CD4-positive, CD25-positive, alpha-beta regulatory T cell (primary cell): ENCODE data around the gene DLG5. TPM values are rescaled to one million over a fixed set of nuclear protein-coding genes. Genes with fewer than 3 reads are reported as not detected.
A peak's percentile ranks its signal among the peaks of the same experiment; 100 is the strongest.
"Not testable (repeated sequence)": the region's sequence is repeated elsewhere in the genome, so short reads cannot be mapped to it uniquely, and the experiment has no call there.

ENCODE experiments used
- ATAC-seq, 2 donors: fragments of 150-1000 bp; cut with Tn5 transposase; one replicate each; pipeline ENCODE4 v1.10.0; 2021; ENCODE audit warnings: low read depth in 2 of 2, moderate number of reproducible peaks in 2 of 2, moderate library complexity in 1 of 2
- DNase-seq, 3 donors: peaks; one replicate each; pipeline versions ENCODE4 v3.0.0 to v3.0.0-alpha.2; 2012 to 2022; ENCODE audit warnings: mixed read lengths in 1 of 3
- H3K27ac ChIP-seq: one replicate; pipeline ENCODE4 v1.7.0; 2013; ENCODE audit warnings: mild to moderate bottlenecking, low read length; ENCODE audit not compliant: insufficient read depth, poor library complexity, severe bottlenecking
- H3K27me3 ChIP-seq: one replicate; pipeline ENCODE4 v1.7.0; 2013; ENCODE audit warnings: low read length; ENCODE audit not compliant: control insufficient read depth, insufficient read depth
- H3K36me3 ChIP-seq: one replicate; pipeline ENCODE4 v1.7.0; 2013; ENCODE audit warnings: mild to moderate bottlenecking, low read length, moderate library complexity; ENCODE audit not compliant: control insufficient read depth, insufficient read depth
- H3K4me1 ChIP-seq: 2 replicates; pipeline ENCODE4 v1.7.0; 2013; ENCODE audit warnings: mild to moderate bottlenecking, low read length; ENCODE audit not compliant: insufficient read depth, control insufficient read depth, poor library complexity, severe bottlenecking
- H3K4me3 ChIP-seq: one replicate; pipeline ENCODE4 v1.7.0; 2013; ENCODE audit warnings: low read depth, mild to moderate bottlenecking, low read length, moderate library complexity
- H3K9me3 ChIP-seq, 2 experiments: 1 replicate in 1 of 2; 2 replicates in 1 of 2; pipeline ENCODE4 v1.7.0; 2013; ENCODE audit warnings: low read length in 2 of 2, mild to moderate bottlenecking in 1 of 2, moderate library complexity in 1 of 2; ENCODE audit not compliant: control insufficient read depth in 2 of 2
- H3K27ac Mint-ChIP-seq, 3 donors: one replicate each; pipeline ENCODE4 v1.8.0; 2020 to 2022; ENCODE audit warnings: mild to moderate bottlenecking in 3 of 3, mixed read lengths in 3 of 3, moderate library complexity in 2 of 3
- H3K27me3 Mint-ChIP-seq: one replicate; pipeline ENCODE4 v1.8.0; 2022; ENCODE audit warnings: mild to moderate bottlenecking, mixed read lengths
- H3K36me3 Mint-ChIP-seq: one replicate; pipeline ENCODE4 v1.8.0; 2020; ENCODE audit warnings: mixed read lengths
- H3K4me1 Mint-ChIP-seq, 4 donors: one replicate each; pipeline ENCODE4 v1.8.0; 2020 to 2022; ENCODE audit warnings: mixed read lengths in 4 of 4, mild to moderate bottlenecking in 1 of 4
- H3K4me3 Mint-ChIP-seq, 4 donors: one replicate each; pipeline ENCODE4 v1.8.0; 2020 to 2022; ENCODE audit warnings: mild to moderate bottlenecking in 4 of 4, mixed read lengths in 4 of 4, moderate library complexity in 3 of 4
- H3K9me3 Mint-ChIP-seq, 7 donors: one replicate each; pipeline ENCODE4 v1.8.0; 2020 to 2022; ENCODE audit warnings: mixed read lengths in 7 of 7, mild to moderate bottlenecking in 3 of 7, moderate library complexity in 2 of 7
- polyA plus RNA-seq, 4 donors: library from polyadenylated mRNA; unstranded; fragments of 300-500 nt; fragmentation: Illumina TruSeq; gene quantifications; one replicate each; pipeline ENCODE4 v1.2.3, GENCODE V29; 2021
- total RNA-seq: library from RNA; stranded (reverse); gene quantifications from one replicate; pipeline ENCODE4 v1.2.3, GENCODE V29; 2022

DLG5 gene
- total and polyA plus RNA-seq, 5 donors from 2014 or later = 0.06 to 3.7 (median 0.14) TPM; not detected in 1

GRCh38 chr10:77770868-77771175 lies 155.7 kb downstream of the DLG5 start:
- no peak overlapping the region for H3K27ac ChIP-seq
- H3K4me1 ChIP-seq = no peaks in the 10 kb centered on the region
- Mint-ChIP-seq H3K4me1 (peaks cover 0 to 4% (median under 1%) of the 10 kb centered on the region in 4 donors), H3K4me3 (no peak overlapping the region), H3K27ac (no peak overlapping the region), H3K36me3 (no peaks in the 10 kb centered on the region), H3K27me3 (no peaks in the 10 kb centered on the region), H3K9me3 (peaks cover 0 to 4% (median 0%) of the 10 kb centered on the region in 7 donors)
- no peaks in the 10 kb centered on the region for H3K27me3 ChIP-seq
- ATAC-seq = no peak
- H3K36me3 ChIP-seq = no peaks in the 10 kb centered on the region
- peaks cover 0 to under 1% of the 10 kb centered on the region in 2 experiments for H3K9me3 ChIP-seq
- DNase-seq = no peak
- no peak overlapping the region for H3K4me3 ChIP-seq

GRCh38 chr10:77770081-77770867 lies 156.3 kb downstream of the DLG5 start:
- H3K4me1 ChIP-seq = no peaks in the 10 kb centered on the region
- ATAC-seq = no peak
- no peak overlapping the region for H3K4me3 ChIP-seq
- peaks cover 0 to 4% (median under 1%) of the 10 kb centered on the region in 4 donors for H3K4me1 Mint-ChIP-seq
- H3K36me3 Mint-ChIP-seq = no peaks in the 10 kb centered on the region
- H3K4me3 Mint-ChIP-seq = no peak overlapping the region
- DNase-seq = no peak
- H3K9me3 ChIP-seq = no peaks in the 10 kb centered on the region
- peaks cover 0 to 5% (median 0%) of the 10 kb centered on the region in 7 donors for H3K9me3 Mint-ChIP-seq
- H3K27ac ChIP-seq = no peak overlapping the region
- no peaks in the 10 kb centered on the region for H3K27me3 Mint-ChIP-seq
- no peak overlapping the region for H3K27ac Mint-ChIP-seq
- H3K36me3 ChIP-seq = no peaks in the 10 kb centered on the region
- H3K27me3 ChIP-seq = no peaks in the 10 kb centered on the region

GRCh38 chr10:77768039-77768438 lies 158.5 kb downstream of the DLG5 start:
- Histone ChIP-seq H3K27me3 (no peaks in the 10 kb centered on the region), H3K36me3 (no peaks in the 10 kb centered on the region), H3K9me3 (no peaks in the 10 kb centered on the region), H3K27ac (no peak overlapping the region), H3K4me3 (no peak overlapping the region), H3K4me1 (no peaks in the 10 kb centered on the region)
- ATAC-seq (no peak), DNase-seq (no peak)
- no peaks in the 10 kb centered on the region for H3K36me3 Mint-ChIP-seq
- no peak overlapping the region for H3K4me3 Mint-ChIP-seq
- H3K27me3 Mint-ChIP-seq = peaks cover 4% of the 10 kb centered on the region
- peaks cover 0 to 3% (median under 1%) of the 10 kb centered on the region in 4 donors for H3K4me1 Mint-ChIP-seq
- peaks cover 0 to 5% (median 0%) of the 10 kb centered on the region in 7 donors for H3K9me3 Mint-ChIP-seq
- H3K27ac Mint-ChIP-seq = no peak overlapping the region

- Mint-ChIP-seq H3K27me3 (peaks cover 4% of the 10 kb centered on the region), H3K36me3 (no peaks in the 10 kb centered on the region), H3K4me3 (no peak overlapping the region), H3K4me1 (no peaks in the 10 kb centered on the region), H3K27ac (no peak overlapping the region), H3K9me3 (peaks cover 0 to 3% (median 0%) of the 10 kb centered on the region in 7 donors)
- Histone ChIP-seq H3K4me3 (no peak overlapping the region), H3K4me1 (no peaks in the 10 kb centered on the region), H3K27ac (no peak overlapping the region), H3K27me3 (no peaks in the 10 kb centered on the region), H3K36me3 (no peaks in the 10 kb centered on the region), H3K9me3 (no peaks in the 10 kb centered on the region)
- DNase-seq = no peak
- ATAC-seq = no peak
These were observed 162.8 kb downstream of the DLG5 start for GRCh38 chr10:77763453-77764430.

- peaks cover 14% of the 10 kb centered on the region for H3K27me3 Mint-ChIP-seq
- H3K4me3 Mint-ChIP-seq, H3K36me3 Mint-ChIP-seq, H3K27ac Mint-ChIP-seq, H3K4me1 Mint-ChIP-seq, DNase-seq, H3K9me3 ChIP-seq, H3K36me3 ChIP-seq, H3K27me3 ChIP-seq, H3K27ac ChIP-seq, ATAC-seq, H3K4me3 ChIP-seq, H3K9me3 Mint-ChIP-seq, H3K4me1 ChIP-seq: not testable (repeated sequence)
These were observed 168.1 kb downstream of the DLG5 start for GRCh38 chr10:77758406-77758805.

GRCh38 chr10:77756319-77757232 lies 170.0 kb downstream of the DLG5 start:
- Histone ChIP-seq H3K4me3 (no peak overlapping the region), H3K4me1 (no peaks in the 10 kb centered on the region), H3K27me3 (peaks cover 2% of the 10 kb centered on the region), H3K36me3 (no peaks in the 10 kb centered on the region), H3K27ac (no peak overlapping the region), H3K9me3 (no peaks in the 10 kb centered on the region)
- ATAC-seq (no peak), DNase-seq (peak in 1 of 3 donors; percentile 13)
- peaks cover 26% of the 10 kb centered on the region for H3K27me3 Mint-ChIP-seq
- no peaks in the 10 kb centered on the region for H3K36me3 Mint-ChIP-seq
- no peak overlapping the region for H3K4me3 Mint-ChIP-seq
- no peaks in the 10 kb centered on the region for H3K4me1 Mint-ChIP-seq
- no peak overlapping the region for H3K27ac Mint-ChIP-seq
- H3K9me3 Mint-ChIP-seq = peaks cover 0 to 4% (median 0%) of the 10 kb centered on the region in 7 donors

- Histone ChIP-seq H3K36me3 (no peaks in the 10 kb centered on the region), H3K4me1 (no peaks in the 10 kb centered on the region), H3K4me3 (no peak overlapping the region), H3K9me3 (no peaks in the 10 kb centered on the region), H3K27ac (no peak overlapping the region), H3K27me3 (no peaks in the 10 kb centered on the region)
- Mint-ChIP-seq H3K36me3 (no peaks in the 10 kb centered on the region), H3K27ac (no peak overlapping the region), H3K4me1 (no peaks in the 10 kb centered on the region), H3K9me3 (peaks cover 0 to 12% (median 5%) of the 10 kb centered on the region in 7 donors), H3K27me3 (peaks cover 14% of the 10 kb centered on the region), H3K4me3 (no peak overlapping the region)
- no peak for ATAC-seq
- DNase-seq = no peak
These were observed 180.4 kb downstream of the DLG5 start for GRCh38 chr10:77746047-77746707.
